Skin epidermis (tissue), 12 donors: Measurements from ENCODE around the gene TLR1.
A peak's percentile ranks its signal among the peaks of the same experiment; 100 is the strongest.

ENCODE experiments used
- H3K27ac ChIP-seq, 21 experiments: fragments of 200-600 bp; sonication (generic) in 11 of 21; one replicate each; pipeline ENCODE4 v1.5.0; 2020; ENCODE audit warnings: mild to moderate bottlenecking in 3 of 21, inconsistent platforms in 2 of 21, moderate library complexity in 2 of 21
- H3K4me3 ChIP-seq, 7 experiments: fragments of 200-600 bp; sonication (generic) in 2 of 7; one replicate each; pipeline ENCODE4 v1.5.0; 2020; ENCODE audit warnings: inconsistent platforms in 2 of 7, mild to moderate bottlenecking in 2 of 7, moderate library complexity in 1 of 7

Gene TLR1

DNA sequence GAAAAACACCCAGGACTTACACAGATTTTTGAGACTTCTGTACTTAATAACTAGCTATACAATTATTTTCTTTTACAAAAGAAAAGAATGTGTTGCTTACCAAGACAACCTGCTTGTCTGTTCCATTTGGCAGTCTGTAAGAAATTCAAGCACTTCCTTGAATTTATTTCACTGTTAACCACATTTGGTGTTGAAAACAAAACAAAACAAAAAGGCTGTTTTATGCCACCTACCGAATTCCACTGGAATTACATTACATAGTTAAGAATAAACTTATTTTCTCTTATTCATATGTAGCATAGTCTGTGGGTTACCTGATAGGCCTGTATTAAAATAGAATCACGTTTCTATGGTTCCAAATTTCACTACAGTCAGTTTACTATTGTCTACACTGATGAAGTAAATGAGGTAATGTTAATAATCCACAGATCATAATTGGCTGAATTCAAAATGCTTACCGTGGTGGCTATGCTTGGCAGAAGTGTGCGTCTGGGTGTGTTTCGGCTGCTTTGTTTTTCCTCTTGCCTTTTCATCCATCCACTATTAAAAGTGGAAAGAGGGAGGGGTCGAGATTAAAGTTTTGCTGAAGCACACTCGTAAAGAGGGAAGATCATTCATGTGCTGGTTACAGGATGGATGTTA lies at the start of gene TLR1:
Gene TLR1, minus strand, starts transcription at position 138 of the 642 bp plus-strand sequence. CDS start 5,960 bp downstream, outside the sequence.
- peak within 1 kb of the TSS; percentile 15 to 36 (median 22) for H3K4me3 ChIP-seq
- peak within 1 kb of the TSS; percentile 16 to 91 (median 76) for H3K27ac ChIP-seq

GRCh38 chr4:38846015-38846414 lies 41.4 kb upstream of the TLR1 start:
- H3K27ac ChIP-seq, result no peak overlapping the region
- H3K4me3 ChIP-seq, result no peak overlapping the region

DNA sequence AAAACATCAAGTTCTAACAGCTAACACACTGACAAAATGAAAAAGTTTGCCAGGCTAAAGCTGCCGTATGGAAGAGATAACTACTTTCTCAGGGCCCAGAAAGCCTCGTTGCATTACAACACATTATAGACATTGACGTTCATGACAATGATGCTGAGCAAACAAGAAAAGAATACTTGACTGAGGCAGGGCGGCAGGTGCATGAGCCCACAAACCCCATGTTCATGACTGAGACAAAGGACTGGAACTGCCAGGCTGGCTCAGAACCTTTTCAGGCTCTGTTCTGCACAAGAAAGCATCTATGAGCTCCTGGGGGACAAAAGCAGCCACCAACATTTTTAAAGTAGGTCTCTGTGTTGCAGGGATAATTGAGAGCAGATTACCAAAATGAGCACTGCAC lies 38.4 kb upstream of the TLR1 start:
- H3K27ac ChIP-seq, result no peak overlapping the region

DNA sequence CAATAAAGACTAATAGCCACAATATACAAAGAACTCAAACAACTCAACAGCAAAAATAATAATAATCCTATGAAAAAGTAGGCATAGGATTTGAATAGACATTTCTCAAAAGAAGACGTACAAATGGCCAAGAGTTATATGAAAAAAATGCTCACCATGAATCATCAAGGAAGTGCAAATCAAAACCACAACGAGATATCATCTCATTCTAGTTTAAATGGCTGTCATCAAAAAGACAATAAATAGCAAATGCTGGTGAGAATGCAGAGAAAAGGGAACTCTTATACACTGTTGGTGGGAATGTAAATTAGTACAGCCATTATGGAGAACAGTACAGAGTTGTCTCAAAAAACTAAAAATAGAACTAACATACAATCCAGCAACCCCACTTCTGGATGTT lies 33.3 kb upstream of the TLR1 start:
- H3K4me3 ChIP-seq, result no peak overlapping the region
- no peak overlapping the region for H3K27ac ChIP-seq

More for the DNA sequence above, 38.4 kb upstream of the TLR1 start:
- no peak overlapping the region for H3K4me3 ChIP-seq

DNA sequence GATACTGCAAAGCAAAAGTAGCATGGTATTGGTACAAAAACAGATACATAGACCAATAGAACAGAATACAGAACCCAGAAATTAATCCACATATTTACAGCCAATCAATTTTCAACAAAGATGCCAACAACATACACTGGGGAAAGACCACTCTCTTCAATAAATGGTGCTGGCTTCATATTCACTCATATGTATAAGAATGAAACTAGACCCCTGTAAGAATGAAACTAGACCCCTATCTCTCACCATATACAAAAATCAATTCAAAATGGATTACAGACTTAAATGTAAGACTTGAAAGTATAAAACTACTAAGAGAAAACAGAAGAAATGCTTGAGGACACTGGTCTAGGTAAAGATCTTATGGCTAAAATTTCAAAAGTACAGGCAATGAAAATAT lies 32.7 kb upstream of the TLR1 start:
- Histone ChIP-seq H3K4me3 (no peak overlapping the region), H3K27ac (no peak overlapping the region)

GRCh38 chr4:38834570-38834969 lies 30.0 kb upstream of the TLR1 start:
- no peak overlapping the region for H3K27ac ChIP-seq
- no peak overlapping the region for H3K4me3 ChIP-seq

DNA sequence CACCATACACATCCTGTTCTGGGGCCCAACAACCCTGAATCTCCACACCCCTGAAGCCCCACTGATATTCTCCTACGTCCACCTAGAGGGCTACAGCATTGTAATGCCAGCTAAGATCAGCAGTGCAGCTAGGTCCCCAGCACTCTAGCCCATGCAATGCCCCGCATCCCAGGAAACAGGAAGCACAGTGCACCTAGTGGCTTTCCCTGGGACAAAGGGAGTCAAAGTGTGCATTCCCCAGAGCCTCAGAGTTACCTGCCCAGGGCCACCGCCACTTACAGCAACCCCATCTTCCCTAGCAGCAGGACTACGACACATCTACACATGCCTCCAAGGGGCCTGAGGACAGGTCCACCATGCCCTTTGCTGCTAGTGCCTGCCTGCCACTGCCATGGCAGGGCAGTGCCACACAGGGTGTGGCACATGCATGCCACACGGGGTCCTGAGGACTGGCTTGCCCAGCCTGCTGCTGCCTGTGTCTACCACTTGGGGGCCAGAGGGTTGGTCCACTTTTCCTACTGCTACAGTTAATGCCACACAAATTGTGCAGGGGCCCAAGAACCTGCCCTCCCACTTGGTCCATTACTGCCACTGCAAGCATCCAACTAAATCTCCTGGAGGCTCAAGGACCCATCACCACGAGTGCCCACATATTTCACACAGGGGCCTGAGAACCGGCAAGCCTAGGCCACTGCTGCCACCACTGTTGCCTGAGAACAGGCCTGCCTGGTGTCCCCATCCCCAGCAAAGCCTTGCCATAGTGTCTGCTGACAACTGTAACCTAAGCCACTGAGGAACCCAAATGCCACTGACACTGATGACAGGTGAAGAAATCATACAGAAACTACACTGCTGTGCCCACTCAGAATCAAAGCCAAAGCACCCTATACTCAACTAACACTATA lies 28.3 kb upstream of the TLR1 start:
- H3K27ac ChIP-seq, result no peak overlapping the region
- H3K4me3 ChIP-seq, result no peak overlapping the region

- Histone ChIP-seq H3K27ac (no peak overlapping the region), H3K4me3 (no peak overlapping the region)
Observed at GRCh38 chr4:38832206-38832605, 27.6 kb upstream of the TLR1 start.

GRCh38 chr4:38831653-38832052 lies 27.1 kb upstream of the TLR1 start:
- H3K27ac ChIP-seq, result no peak overlapping the region
- H3K4me3 ChIP-seq, result no peak overlapping the region

DNA sequence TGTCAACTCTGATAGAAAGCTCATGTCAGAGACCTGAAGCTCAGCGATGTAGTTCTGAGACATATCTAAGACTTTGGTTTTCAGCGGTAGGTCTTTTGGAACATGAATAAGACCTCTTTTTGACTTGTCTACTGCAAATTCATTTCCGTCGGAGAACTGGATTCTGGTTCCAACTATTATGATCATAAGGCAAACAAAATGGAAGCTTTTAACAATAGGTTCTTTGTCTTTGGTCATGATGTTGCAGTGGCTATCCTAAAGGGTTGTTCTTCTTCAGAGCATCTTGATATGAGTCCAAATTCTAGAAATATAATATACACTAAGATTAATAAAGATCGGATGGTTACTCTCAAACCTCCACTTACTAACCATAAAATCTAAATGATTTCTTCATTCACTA lies 24.6 kb upstream of the TLR1 start:
- H3K4me3 ChIP-seq, result no peak overlapping the region
- H3K27ac ChIP-seq, result peak overlapping the region in 1 of 21 experiments; percentile 20

GRCh38 chr4:38823766-38824165 lies 19.2 kb upstream of the TLR1 start:
- H3K4me3 ChIP-seq, result no peak overlapping the region
- H3K27ac ChIP-seq, result no peak overlapping the region

GRCh38 chr4:38822748-38823303 lies 18.2 kb upstream of the TLR1 start:
- H3K27ac ChIP-seq, result no peak overlapping the region
- H3K4me3 ChIP-seq, result no peak overlapping the region

GRCh38 chr4:38821739-38822138 lies 17.1 kb upstream of the TLR1 start:
- H3K4me3 ChIP-seq, result no peak overlapping the region
- no peak overlapping the region for H3K27ac ChIP-seq

DNA sequence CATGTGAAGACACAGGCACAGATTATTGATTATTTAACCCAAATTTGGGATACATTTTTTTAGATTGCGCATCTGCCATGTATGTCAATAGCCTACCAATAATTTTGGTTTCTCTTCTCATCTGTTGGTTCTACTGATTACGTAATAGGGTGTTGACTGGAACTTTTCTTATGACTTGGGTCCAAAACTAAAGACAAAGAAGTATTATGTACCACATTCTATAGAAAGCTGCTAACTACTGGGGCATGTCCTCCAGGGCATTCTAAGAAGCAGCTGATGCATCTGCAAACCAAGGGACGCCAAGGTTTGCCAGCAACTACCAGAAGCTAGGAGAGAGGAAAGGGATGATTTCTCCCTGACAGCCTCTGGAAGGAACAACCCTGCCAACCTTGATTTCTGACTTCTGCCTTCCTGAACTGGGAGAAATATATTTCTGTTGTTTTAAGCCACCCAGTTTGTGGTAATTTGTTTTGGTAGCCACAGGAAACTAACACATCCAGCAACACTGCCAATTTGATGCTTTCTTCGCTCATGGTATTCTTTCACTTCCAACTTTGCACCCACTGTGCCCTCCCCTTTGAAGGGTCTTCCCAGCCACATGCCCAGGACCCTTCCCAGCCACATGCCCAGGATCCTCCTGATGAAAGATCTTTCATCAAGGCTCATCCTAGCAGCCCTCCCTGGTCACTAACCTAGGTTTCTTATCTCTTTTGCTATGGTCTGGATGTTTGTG lies 15.9 kb upstream of the TLR1 start:
- no peak overlapping the region for H3K4me3 ChIP-seq
- peak overlapping the region in 4 of 21 experiments; percentile 9 to 59 (median 30) for H3K27ac ChIP-seq

- Histone ChIP-seq H3K27ac (peak overlapping the region in 4 of 21 experiments; percentile 17 to 59 (median 28)), H3K4me3 (no peak overlapping the region)
Observed at GRCh38 chr4:38819569-38819968, 15.0 kb upstream of the TLR1 start.

GRCh38 chr4:38818441-38818976 lies 13.9 kb upstream of the TLR1 start:
- no peak overlapping the region for H3K4me3 ChIP-seq
- peak overlapping the region in 2 of 21 experiments; percentile 19 to 59 for H3K27ac ChIP-seq

- Histone ChIP-seq H3K4me3 (no peak overlapping the region), H3K27ac (peak overlapping the region in 8 of 21 experiments; percentile 15 to 64 (median 45))
Observed at GRCh38 chr4:38815885-38816782, 11.5 kb upstream of the TLR1 start.

GRCh38 chr4:38814386-38814785 lies 9.8 kb upstream of the TLR1 start:
- H3K4me3 ChIP-seq, result no peak overlapping the region
- no peak overlapping the region for H3K27ac ChIP-seq

DNA sequence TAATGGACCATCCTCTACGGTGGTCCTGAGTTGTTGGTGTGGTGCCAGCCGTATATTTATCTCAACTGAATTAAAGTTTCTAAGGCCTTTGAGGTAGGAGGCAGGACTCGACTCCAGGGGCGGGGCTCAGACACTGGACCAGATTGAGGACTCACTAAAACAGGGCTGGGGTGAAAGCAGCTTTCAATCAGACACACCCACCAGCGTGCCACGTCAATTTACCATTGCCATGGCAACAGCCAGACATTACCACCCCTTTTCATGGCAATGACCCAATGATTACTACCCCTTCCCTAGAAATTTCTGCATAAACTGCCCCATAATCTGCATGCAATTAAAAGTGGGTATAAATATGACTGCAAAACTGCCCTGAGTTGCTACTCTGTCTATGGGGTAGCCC lies 6.7 kb upstream of the TLR1 start:
- no peak overlapping the region for H3K27ac ChIP-seq

More for the DNA sequence above, 6.7 kb upstream of the TLR1 start:
- H3K4me3 ChIP-seq, result no peak overlapping the region
